HG03442 (cell line): Measurements from ENCODE around the gene STK32C.

Experiments used
- ATAC-seq: cut with Tn5 transposase; IDR thresholded peaks from one replicate; pipeline ENCODE4 v1.9.1; 2021; ENCODE audit warnings: mild to moderate bottlenecking, moderate library complexity; ENCODE audit not compliant: unreplicated experiment

STK32C gene

GRCh38 chr10:132289439-132289838 lies 18.3 kb downstream of the STK32C start:
- ATAC-seq = no peak

- ATAC-seq = no peak
Measured at GRCh38 chr10:132283604-132284382, 24.0 kb downstream of the STK32C start.

DNA sequence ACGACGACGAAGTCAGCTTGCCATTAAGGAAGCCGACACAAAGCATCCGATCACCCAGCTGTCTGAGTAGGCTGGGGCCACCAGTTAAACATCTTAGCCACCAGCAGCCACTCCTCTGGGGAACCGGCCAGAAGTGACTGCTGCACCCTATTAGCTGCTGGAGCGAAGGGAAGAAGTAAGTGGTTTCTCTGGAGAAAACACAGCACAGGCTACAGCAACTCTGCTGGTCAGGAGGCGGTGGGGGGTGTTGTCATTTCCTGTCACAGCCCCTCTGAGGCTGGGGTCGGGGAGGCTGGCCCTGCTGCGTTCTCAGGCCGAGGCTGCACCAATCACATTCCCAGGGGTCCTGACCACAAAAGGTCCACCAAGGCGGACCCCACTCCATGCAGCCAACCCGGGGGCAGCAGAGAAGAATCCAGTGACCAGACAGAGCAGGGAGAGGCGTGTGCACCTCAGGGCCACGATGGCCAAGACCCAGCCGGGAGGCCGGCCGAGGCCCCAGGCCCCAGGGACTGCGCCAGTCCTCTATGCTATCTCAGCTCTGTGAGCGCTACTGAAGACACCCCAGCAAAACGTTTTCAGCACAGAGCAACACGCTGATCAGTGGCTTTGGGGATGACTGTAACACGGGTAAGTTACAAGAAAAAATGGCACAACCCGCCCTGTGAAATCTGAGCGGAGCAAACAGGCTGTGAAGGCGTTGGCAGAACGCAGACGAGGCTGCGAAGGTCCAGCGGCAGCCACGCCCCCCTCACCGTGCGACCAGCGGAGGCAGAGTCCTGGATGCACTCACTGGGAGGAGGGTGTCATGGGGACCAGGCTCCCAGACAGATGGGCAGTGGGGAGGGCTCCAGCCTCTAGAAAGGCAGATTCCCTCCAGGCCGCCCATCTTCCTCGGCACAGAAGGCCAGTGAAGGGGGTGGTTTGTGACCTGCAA lies 24.8 kb downstream of the STK32C start:
- ATAC-seq = no peak

DNA sequence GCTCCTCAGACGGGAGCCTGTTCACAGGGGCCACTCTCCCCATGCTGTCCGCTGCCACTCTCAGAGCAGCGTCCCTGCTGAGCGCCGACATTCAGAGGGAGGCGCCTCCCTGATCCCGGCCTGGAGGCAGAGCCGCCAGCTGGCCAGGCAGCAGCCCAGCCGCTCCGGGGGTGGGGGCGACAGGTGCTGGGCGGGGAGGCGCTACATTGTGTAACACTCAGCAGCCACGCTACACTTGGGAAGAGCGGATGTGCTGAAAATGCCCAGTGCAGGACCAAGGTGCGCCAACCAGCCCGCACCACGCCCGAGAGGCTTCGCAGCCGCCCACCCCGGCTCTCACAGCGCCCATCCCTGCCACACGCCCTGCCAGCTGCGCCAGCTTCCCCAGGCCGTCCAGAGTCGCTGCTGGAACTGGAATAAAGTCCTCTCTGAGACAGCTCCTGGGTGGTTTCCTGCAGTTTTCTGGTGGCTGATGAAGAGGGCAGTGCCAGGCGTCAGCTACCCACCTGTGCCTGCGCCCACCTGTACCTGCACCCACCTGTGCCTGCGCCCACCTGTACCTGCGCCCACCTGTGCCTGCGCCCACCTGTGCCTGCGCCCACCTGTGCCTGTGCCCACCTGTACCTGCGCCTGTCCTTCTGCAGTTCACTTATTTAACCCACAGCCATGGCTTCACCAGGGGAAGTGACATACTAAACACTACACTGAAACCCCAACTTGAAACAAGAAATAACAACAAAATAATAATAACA lies 25.7 kb downstream of the STK32C start:
- no peak for ATAC-seq

DNA sequence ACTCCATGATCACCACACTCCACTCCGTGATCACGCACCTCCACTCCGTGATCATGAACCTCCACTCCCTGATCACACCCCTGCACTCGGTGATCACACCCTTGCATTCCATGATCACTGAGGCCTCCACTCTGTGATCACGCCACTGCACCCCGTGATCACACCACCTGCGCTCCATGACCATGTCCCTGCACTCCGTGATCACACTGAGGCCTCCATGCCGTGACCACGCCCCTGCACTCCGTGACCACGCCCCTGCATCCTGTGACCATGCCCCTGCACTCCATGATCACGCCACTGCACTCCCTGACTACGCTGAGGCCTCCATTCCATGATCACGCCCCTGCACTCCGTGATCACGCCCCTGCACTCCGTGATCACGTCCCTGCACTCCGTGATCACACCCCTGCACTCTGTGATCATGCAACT lies 27.1 kb downstream of the STK32C start:
- no peak for ATAC-seq

GRCh38 chr10:132279873-132280645 lies 27.7 kb downstream of the STK32C start:
- no peak for ATAC-seq

DNA sequence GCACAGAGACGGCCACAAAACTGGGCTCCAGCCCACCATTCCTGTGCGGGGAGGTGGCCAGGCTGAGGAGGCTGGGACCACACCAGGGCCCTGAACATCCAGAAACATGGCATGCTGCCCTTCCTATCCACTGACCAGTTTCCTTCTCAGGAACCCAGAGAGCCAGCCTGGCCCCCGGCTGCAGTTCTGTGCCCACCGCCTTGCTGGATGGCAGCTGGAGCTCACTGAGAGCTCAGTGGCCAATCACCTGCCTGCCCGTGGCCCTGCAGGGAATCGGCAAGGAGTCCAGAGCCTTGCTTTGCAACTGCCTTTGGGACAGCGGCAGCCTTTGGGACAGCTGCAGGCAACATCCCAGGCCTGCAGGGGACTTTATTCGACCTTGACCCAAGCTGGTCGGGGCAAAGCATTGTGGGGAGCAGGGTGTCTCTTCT lies 30.4 kb downstream of the STK32C start:
- ATAC-seq = no peak

DNA sequence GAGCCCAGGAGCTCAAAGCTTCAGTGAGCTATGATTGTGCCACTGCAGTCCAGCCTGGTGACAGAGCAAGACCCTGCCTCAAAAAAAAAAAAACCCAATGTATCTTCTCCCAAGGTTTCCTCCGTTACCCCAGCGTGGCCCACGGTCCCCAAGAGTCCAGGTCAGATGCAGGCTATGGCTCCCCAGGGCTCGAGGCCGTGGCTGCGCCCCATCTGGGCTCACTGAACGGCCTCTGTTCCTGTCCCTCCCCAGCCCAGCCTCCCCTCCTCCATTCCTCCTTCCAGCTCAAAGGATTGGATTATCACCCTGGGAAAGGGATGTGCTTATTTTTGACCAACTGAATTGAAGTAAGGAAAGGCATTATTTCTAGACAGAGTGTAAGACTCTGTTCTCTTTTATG lies 31.0 kb downstream of the STK32C start:
- no peak for ATAC-seq

GRCh38 chr10:132276179-132276675 lies 31.5 kb downstream of the STK32C start:
- ATAC-seq = no peak

DNA sequence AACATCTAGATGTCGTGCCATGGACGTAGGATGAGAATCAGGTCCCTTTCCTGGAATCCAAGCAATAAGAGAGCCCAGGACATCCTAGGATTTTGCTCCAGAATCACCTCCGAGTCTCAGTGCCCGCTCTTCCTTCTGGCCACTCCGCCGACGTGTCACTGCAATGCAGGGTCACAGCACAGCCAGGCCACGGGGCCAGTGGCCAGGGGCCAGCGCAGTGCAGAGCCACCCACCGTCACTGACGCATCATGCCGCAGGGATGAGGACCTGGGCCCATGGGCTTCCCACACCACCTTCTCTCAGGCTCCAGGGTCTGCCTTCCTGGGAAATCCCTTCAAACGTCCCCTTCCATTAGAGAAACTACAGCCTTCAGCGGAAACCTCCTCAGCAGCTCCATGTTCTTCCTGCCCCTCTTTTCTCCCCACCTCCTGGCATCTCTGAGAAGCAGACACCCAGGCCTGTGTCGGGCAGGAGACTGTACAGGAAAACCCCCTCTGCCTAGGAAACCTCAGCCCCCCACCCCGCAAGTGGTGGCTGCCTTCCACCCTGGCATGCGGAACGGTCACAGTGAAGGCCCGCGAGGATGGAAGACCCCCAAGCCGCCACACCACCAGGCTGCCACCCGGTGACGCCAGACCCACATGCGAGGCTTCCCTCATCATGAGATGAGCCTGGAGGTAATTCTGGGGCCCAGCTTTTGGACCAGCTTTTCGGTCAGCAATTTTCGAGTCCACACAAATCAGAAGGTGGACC lies 32.1 kb downstream of the STK32C start:
- ATAC-seq = no peak

DNA sequence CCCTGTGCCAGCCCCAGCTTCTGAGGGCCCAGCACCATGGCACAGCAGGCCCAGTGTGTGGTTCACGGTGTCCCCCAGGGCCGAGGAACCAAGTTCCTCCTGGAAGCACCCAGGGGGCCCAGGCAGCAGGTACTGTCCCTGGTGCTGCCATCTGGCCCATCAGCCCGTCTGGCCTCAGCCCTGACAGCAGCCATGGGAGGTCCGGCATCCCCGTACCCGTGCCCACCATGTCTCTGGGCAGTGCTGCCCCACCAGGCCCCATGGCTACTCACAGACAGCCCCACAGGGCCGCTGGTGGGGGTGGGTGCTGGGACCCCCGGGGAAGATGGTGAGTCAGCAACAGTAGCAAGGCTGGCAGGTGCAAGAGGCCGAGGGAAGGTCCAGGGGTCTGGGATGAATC lies 32.8 kb downstream of the STK32C start:
- no peak for ATAC-seq

DNA sequence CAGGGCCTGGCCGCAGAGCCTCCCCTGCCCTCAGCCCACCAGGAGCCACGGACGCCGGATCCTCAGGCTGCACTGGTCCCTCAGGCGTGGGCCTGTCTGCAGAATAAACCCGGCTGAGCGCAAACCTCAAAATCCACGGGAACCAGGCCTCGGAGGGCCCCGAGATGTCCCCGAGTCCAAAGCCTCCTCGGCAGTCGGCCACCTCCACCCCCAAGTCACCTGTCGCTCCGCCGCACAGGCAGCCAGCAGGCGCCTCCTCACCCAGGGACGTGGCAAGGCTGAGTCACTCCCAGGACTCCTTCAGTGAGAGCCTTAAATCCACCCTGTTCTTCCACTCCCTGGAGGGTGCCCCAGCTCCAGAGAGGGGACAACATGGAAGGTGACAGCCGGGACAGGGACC lies 33.2 kb downstream of the STK32C start:
- no peak for ATAC-seq

GRCh38 chr10:132273966-132274365 lies 33.8 kb downstream of the STK32C start:
- ATAC-seq = no peak

- no peak for ATAC-seq
Measured at GRCh38 chr10:132273304-132273944, 34.3 kb downstream of the STK32C start.

DNA sequence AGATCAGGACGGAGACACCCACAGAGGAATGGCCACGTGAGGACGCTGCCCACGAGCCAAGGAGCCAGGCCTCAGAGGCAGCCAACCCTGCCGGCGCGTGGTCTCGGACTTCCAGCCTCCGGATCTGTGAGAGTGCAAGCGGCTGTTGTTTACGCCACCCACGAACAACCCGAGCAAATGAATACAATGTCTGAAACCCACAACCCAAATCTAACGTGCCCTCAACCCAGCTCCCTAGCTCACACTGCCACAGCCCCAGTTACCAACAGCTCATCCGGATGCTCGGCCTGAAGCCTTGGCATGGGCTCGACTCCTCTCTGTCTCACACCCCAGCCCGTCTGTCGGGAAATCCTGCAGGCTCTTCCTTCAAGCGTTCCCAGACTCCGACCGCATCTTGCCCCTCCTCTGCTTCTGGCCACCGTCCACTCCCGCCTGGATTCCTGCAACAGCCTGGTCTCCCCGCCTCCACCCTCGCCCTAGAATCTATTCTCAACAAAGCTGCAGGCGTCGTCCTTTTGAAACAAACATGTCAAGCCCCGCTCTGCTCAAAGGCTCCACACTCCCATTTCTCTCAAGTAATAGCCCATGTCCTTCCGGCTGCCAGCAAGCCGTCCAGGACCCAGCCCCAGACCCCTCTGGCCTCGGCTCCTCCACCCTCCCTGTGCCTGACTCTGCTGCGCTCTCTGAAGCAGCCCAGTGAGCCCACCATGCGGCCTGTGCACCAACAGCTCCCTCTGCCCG lies 35.3 kb downstream of the STK32C start:
- no peak for ATAC-seq

DNA sequence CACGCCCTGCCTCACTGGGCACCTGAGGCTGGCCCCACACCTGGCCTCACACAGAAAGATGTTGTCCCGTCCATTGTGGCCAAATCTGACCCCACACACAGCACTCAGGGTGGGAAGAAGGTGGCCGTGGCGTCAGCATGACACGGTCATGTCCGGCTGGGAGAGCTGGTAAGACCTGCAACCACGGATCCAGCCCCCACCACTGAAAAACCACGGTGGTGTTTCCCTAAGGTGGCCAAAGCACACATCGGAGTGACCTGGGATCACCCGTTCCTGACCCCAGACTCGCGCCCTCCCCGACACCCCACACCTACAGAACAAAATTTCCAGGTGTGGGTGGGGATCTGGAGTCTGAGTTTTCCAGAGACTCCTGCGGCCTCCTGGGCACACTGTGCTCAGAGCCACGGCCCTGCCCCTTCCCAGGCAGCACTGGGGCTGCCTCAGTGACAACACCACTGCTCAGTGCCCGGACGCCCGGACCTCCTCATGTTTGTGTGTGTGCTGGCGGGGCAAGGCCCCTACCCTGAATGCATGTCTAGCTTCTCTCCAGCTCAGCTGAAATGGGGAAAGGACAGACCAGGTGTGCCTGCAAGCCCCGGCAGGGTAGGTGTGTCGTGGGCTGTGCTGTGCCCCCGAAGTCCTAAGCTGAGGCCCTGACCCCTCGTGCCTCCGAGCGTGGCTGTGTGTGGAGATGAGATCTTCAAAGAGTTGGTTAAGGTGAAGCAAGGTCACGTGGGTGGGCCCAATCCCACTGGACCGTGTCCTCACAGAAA lies 36.1 kb downstream of the STK32C start:
- no peak for ATAC-seq

DNA sequence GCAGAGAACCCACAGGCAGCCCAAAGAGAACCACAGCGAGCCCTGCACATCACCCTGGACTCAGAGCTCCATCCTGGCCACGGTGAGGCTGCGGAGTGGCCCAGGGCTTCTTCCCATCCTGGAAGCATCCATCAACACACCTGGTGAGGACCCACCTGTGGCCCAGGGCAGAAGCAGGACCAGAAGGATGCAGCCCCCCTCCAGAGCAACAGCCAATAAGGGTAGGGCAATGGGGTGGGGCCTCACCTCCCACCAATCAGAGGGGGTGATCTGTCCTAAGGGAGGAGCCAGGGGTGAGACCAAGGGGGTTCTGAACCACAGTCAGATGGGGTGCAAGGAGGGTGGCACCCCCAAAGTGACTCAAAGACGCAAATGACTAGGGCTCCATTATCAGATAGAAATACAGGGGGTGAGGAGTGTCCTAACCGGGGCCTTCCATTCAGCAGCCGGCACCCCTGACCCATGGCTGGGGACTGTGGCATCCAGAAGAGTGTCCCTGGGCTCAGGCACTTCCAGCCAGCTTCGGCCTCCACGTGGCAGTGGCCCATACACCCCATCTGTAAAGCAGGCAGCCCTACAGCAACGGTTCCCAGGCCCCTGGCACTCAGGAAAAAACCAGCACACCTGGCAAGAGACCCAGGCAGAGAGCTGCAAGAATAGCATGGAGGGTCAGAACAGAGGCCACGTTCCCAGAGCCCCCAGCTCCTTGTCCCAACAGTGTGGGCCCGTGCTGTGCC lies 36.9 kb downstream of the STK32C start:
- no peak for ATAC-seq
